NCI-H524 treated with DMSO at 0.1 percent for 48 hours (cell line): ENCODE data around the gene FBXL17.

Experiments
- DNase-seq: peaks from one replicate; lab custom pipeline; 2025; lab: John Stamatoyannopoulos, UW

Gene FBXL17

GRCh38 chr5:108149369-108149768 lies 232.5 kb downstream of the FBXL17 start:
- DNase-seq, result no peak

GRCh38 chr5:108148715-108149139 lies 233.2 kb downstream of the FBXL17 start:
- no peak for DNase-seq

GRCh38 chr5:108146222-108146621 lies 235.7 kb downstream of the FBXL17 start:
- DNase-seq, result no peak

GRCh38 chr5:108145351-108145750 lies 236.5 kb downstream of the FBXL17 start:
- DNase-seq, result no peak

GRCh38 chr5:108144332-108144731 lies 237.6 kb downstream of the FBXL17 start:
- DNase-seq, result no peak

GRCh38 chr5:108143581-108143980 lies 238.3 kb downstream of the FBXL17 start:
- DNase-seq, result no peak

GRCh38 chr5:108141676-108142075 lies 240.2 kb downstream of the FBXL17 start:
- no peak for DNase-seq

- no peak for DNase-seq
These were observed 245.4 kb downstream of the FBXL17 start for GRCh38 chr5:108136493-108136892.

GRCh38 chr5:108129129-108129528 lies 252.8 kb downstream of the FBXL17 start:
- DNase-seq, result no peak

- DNase-seq, result no peak
These were observed 256.0 kb downstream of the FBXL17 start for GRCh38 chr5:108125771-108126511.

- no peak for DNase-seq
These were observed 257.3 kb downstream of the FBXL17 start for GRCh38 chr5:108124596-108124995.

GRCh38 chr5:108122702-108123101 lies 259.2 kb downstream of the FBXL17 start:
- no peak for DNase-seq

- no peak for DNase-seq
These were observed 262.9 kb downstream of the FBXL17 start for GRCh38 chr5:108118813-108119514.

- no peak for DNase-seq
These were observed 266.2 kb downstream of the FBXL17 start for GRCh38 chr5:108115673-108116072.

GRCh38 chr5:108113950-108114349 lies 267.9 kb downstream of the FBXL17 start:
- DNase-seq, result no peak

- DNase-seq, result peak; percentile 45
These were observed 270.2 kb downstream of the FBXL17 start for GRCh38 chr5:108111736-108112135.

GRCh38 chr5:108109059-108109458 lies 272.8 kb downstream of the FBXL17 start:
- no peak for DNase-seq

- no peak for DNase-seq
These were observed 277.4 kb downstream of the FBXL17 start for GRCh38 chr5:108104448-108104847.

GRCh38 chr5:108102463-108102862 lies 279.4 kb downstream of the FBXL17 start:
- no peak for DNase-seq

GRCh38 chr5:108101821-108102220 lies 280.1 kb downstream of the FBXL17 start:
- no peak for DNase-seq

- no peak for DNase-seq
These were observed 280.8 kb downstream of the FBXL17 start for GRCh38 chr5:108101130-108101529.

- DNase-seq, result no peak
These were observed 287.1 kb downstream of the FBXL17 start for GRCh38 chr5:108094800-108095199.

- DNase-seq, result no peak
These were observed 288.7 kb downstream of the FBXL17 start for GRCh38 chr5:108093186-108093585.

GRCh38 chr5:108090946-108091345 lies 291.0 kb downstream of the FBXL17 start:
- DNase-seq, result no peak
